H1 (cell line): ENCODE data around the gene C9. TPM values are rescaled to one million over a fixed set of nuclear protein-coding genes. Genes with fewer than 3 reads are reported as not detected.

Source experiments
- CTCF ChIA-PET: fragments of 300-600 bp; sonication (Branson Sonifier 250); formaldehyde crosslinking; loops from one replicate; lab custom pipeline; 2021; ENCODE audit not compliant: partially characterized antibody; lab: Charles Lee
- POLR2A ChIA-PET: fragments of 300-600 bp; sonication (Branson Sonifier 250); formaldehyde crosslinking; loops from one replicate; lab custom pipeline; 2021; ENCODE audit warnings: inconsistent platforms; ENCODE audit not compliant: partially characterized antibody; lab: Charles Lee
- DNase-seq, 2 experiments: peaks; one replicate each; pipeline versions ENCODE4 v3.0.0 to v3.0.0-alpha.2; 2010 to 2022; ENCODE audit warnings: low spot score in 2 of 2, low read depth in 1 of 2, mixed read lengths in 1 of 2
- FAIRE-seq: peaks from 2 replicates; lab custom pipeline; 2011; peaks lifted over from hg19 to GRCh38; lab: Jason Lieb, UNC
- H2AFZ ChIP-seq: 2 replicates; pipeline ENCODE4 v1.8.1; 2012; ENCODE audit warnings: low read length, inconsistent platforms
- H2AK5ac ChIP-seq: 2 replicates; pipeline ENCODE4 v1.6.1; 2013; ENCODE audit warnings: low read depth, low read length
- H2BK120ac ChIP-seq: replicated peaks from 2 replicates; pipeline ENCODE3; 2013; ENCODE audit warnings: low read depth, low read length, inconsistent platforms
- H2BK12ac ChIP-seq: 2 replicates; pipeline ENCODE4 v1.6.1; 2013; ENCODE audit warnings: low read depth, low read length
- H2BK15ac ChIP-seq: 2 replicates; pipeline ENCODE4 v1.6.1; 2013; ENCODE audit warnings: low read length
- H2BK20ac ChIP-seq: 2 replicates; pipeline ENCODE4 v1.6.1; 2013; ENCODE audit warnings: low read length
- H2BK5ac ChIP-seq: 2 replicates; pipeline ENCODE4 v1.6.1; 2013; ENCODE audit warnings: low read depth, low read length
- H3K14ac ChIP-seq: 2 replicates; pipeline ENCODE4 v1.6.1; 2013; ENCODE audit warnings: inconsistent platforms; ENCODE audit not compliant: insufficient read length
- H3K18ac ChIP-seq: 2 replicates; pipeline ENCODE4 v1.6.1; 2013; ENCODE audit warnings: low read length; ENCODE audit errors: extremely low read depth
- H3K23ac ChIP-seq: 2 replicates; pipeline ENCODE4 v1.6.1; 2013; ENCODE audit warnings: inconsistent platforms; ENCODE audit not compliant: insufficient read length
- H3K23me2 ChIP-seq: 2 replicates; pipeline ENCODE4 v1.6.1; 2013; ENCODE audit warnings: low read depth, low read length
- H3K27ac ChIP-seq: 2 replicates; pipeline ENCODE4 v1.6.1; 2011; ENCODE audit warnings: low read depth, low read length, inconsistent platforms
- H3K27me3 ChIP-seq, 4 experiments: replicated peaks in 1 of 4; 1 replicate in 1 of 4; 2 replicates in 3 of 4; pipeline versions ENCODE4 v1.6.1 to v1.8.1; 2011 to 2013; ENCODE audit warnings: low read length in 3 of 4, mild to moderate bottlenecking in 3 of 4, inconsistent platforms in 2 of 4, mixed read lengths in 2 of 4, moderate library complexity in 1 of 4; ENCODE audit not compliant: control insufficient read depth in 3 of 4, insufficient read depth in 3 of 4; ENCODE audit errors: extremely low read depth in 1 of 4
- H3K36me3 ChIP-seq, 4 experiments: 2 replicates each; pipeline versions ENCODE4 v1.6.1 to v1.8.1; 2011 to 2013; ENCODE audit warnings: mild to moderate bottlenecking in 4 of 4, low read length in 3 of 4, moderate library complexity in 2 of 4, control low read depth in 1 of 4, inconsistent platforms in 1 of 4; ENCODE audit not compliant: insufficient read depth in 4 of 4, control insufficient read depth in 2 of 4
- H3K4ac ChIP-seq: replicated peaks from 2 replicates; pipeline ENCODE3; 2013; ENCODE audit warnings: low read length, low read depth, mixed read lengths, inconsistent platforms; ENCODE audit not compliant: insufficient read length
- H3K4me1 ChIP-seq, 4 experiments: replicated peaks in 1 of 4; 1 replicate in 1 of 4; 2 replicates in 3 of 4; pipeline versions ENCODE4 v1.6.1 to v1.8.1; 2011 to 2013; ENCODE audit warnings: low read length in 3 of 4, inconsistent platforms in 2 of 4, mixed read lengths in 1 of 4; ENCODE audit not compliant: insufficient read depth in 4 of 4, control insufficient read depth in 3 of 4
- H3K4me2 ChIP-seq, 2 experiments: 2 replicates each; pipeline versions ENCODE4 v1.6.1 to v1.8.1; 2011 to 2013; ENCODE audit warnings: low read depth in 2 of 2, low read length in 2 of 2, control low read depth in 1 of 2, inconsistent platforms in 1 of 2, mild to moderate bottlenecking in 1 of 2; ENCODE audit not compliant: insufficient read depth in 1 of 2
- H3K4me3 ChIP-seq, 4 experiments: fragments of 200-600, 300-600 bp in 1 of 4; sonication (generic), shearing (Covaris generic), sonication (Bioruptor Twin) in 1 of 4; 2 replicates each; pipeline versions ENCODE4 v1.5.1 to v1.8.1; 2011 to 2016; ENCODE audit warnings: low read length in 4 of 4, low read depth in 3 of 4, control low read depth in 2 of 4, inconsistent platforms in 2 of 4, mild to moderate bottlenecking in 2 of 4, mixed read lengths in 1 of 4, moderate library complexity in 1 of 4; ENCODE audit not compliant: insufficient read depth in 2 of 4; ENCODE audit errors: extremely low read depth in 1 of 4
- H3K56ac ChIP-seq: replicated peaks from 2 replicates; pipeline ENCODE3; 2013; ENCODE audit warnings: low read depth, mild to moderate bottlenecking, mixed read lengths, low read length, inconsistent platforms; ENCODE audit not compliant: insufficient read length
- H3K79me1 ChIP-seq: 2 replicates; pipeline ENCODE4 v1.6.1; 2013; ENCODE audit warnings: low read depth, low read length, control low read depth
- H3K79me2 ChIP-seq, 2 experiments: 2 replicates each; pipeline versions ENCODE4 v1.6.1 to v1.8.1; 2012 to 2013; ENCODE audit warnings: low read length in 2 of 2, mild to moderate bottlenecking in 2 of 2, inconsistent platforms in 1 of 2; ENCODE audit not compliant: insufficient read depth in 2 of 2, control insufficient read depth in 1 of 2
- H3K9ac ChIP-seq, 4 experiments: replicated peaks in 1 of 4; 1 replicate in 1 of 4; 2 replicates in 3 of 4; pipeline versions ENCODE4 v1.6.1 to v1.8.1; 2011 to 2013; ENCODE audit warnings: low read depth in 3 of 4, low read length in 3 of 4, control low read depth in 2 of 4, mild to moderate bottlenecking in 2 of 4, moderate library complexity in 2 of 4, inconsistent platforms in 1 of 4; ENCODE audit errors: extremely low read depth in 1 of 4
- H3K9me3 ChIP-seq, 2 experiments: 2 replicates each; pipeline versions ENCODE4 v1.6.1 to v1.8.1; 2012 to 2013; ENCODE audit warnings: mild to moderate bottlenecking in 2 of 2, moderate library complexity in 2 of 2, control low read depth in 1 of 2, inconsistent platforms in 1 of 2, low read depth in 1 of 2, low read length in 1 of 2, mixed read lengths in 1 of 2; ENCODE audit not compliant: insufficient read depth in 2 of 2
- H4K20me1 ChIP-seq, 2 experiments: replicated peaks in 1 of 2; 2 replicates each; pipeline versions ENCODE3 to v1.8.1; 2011 to 2013; ENCODE audit warnings: inconsistent platforms in 2 of 2, low read length in 2 of 2, mild to moderate bottlenecking in 1 of 2; ENCODE audit not compliant: insufficient read depth in 2 of 2, control insufficient read depth in 1 of 2
- H4K5ac ChIP-seq: 2 replicates; pipeline ENCODE4 v1.6.1; 2013; ENCODE audit warnings: low read length, low read depth, mixed read lengths, inconsistent platforms; ENCODE audit not compliant: insufficient read length
- H4K8ac ChIP-seq: 2 replicates; pipeline ENCODE4 v1.8.0; 2013; ENCODE audit warnings: mild to moderate bottlenecking, moderate library complexity, low read length, inconsistent platforms; ENCODE audit not compliant: insufficient read depth; ENCODE audit errors: extremely low read depth
- H4K91ac ChIP-seq: replicated peaks from 2 replicates; pipeline ENCODE3; 2013; ENCODE audit warnings: low read length, mixed read lengths, inconsistent platforms; ENCODE audit not compliant: insufficient read length
- CBX8 ChIP-seq: fragments of 300-800, 300-1000 bp; sonication (generic); IDR thresholded peaks from 2 replicates; pipeline ENCODE4 v1.7.1; 2016; ENCODE audit warnings: low read depth, low read length, borderline replicate concordance
- CEBPB ChIP-seq: IDR thresholded peaks from 2 replicates; pipeline ENCODE4 v1.6.1; 2012; ENCODE audit warnings: low read depth, low read length
- EP300 ChIP-seq, 2 experiments: IDR thresholded peaks; 1 replicate in 1 of 2; 2 replicates in 1 of 2; pipeline ENCODE4 v1.6.1; 2011 to 2012; ENCODE audit warnings: low read depth in 2 of 2, low read length in 2 of 2, mild to moderate bottlenecking in 2 of 2, borderline replicate concordance in 1 of 2, inconsistent platforms in 1 of 2, moderate library complexity in 1 of 2
- EZH2 ChIP-seq: fragments of 200-600 bp; sonication (generic); IDR thresholded peaks from 2 replicates; pipeline ENCODE4 v1.7.1; 2012; ENCODE audit warnings: low read depth, mild to moderate bottlenecking, moderate library complexity, low read length, inconsistent platforms; ENCODE audit not compliant: severe bottlenecking
- GTF2F1 ChIP-seq: IDR thresholded peaks from 2 replicates; pipeline ENCODE4 v1.6.1; 2012; ENCODE audit warnings: low read depth, low read length, improper control_type of control experiment, borderline replicate concordance
- RBBP5 ChIP-seq: IDR thresholded peaks from 2 replicates; pipeline ENCODE4 v1.7.1; 2012; ENCODE audit warnings: low read depth, mild to moderate bottlenecking, inconsistent platforms, low read length, moderate library complexity, borderline replicate concordance
- RXRA ChIP-seq: IDR thresholded peaks from 2 replicates; pipeline ENCODE4 v1.6.1; 2011; ENCODE audit warnings: low read depth, mild to moderate bottlenecking, low read length, moderate library complexity; ENCODE audit not compliant: insufficient read depth
- SAP30 ChIP-seq: fragments of 300-600 bp; sonication (generic); IDR thresholded peaks from 2 replicates; pipeline ENCODE4 v1.7.1; 2012; ENCODE audit warnings: low read length, moderate library complexity, mild to moderate bottlenecking, inconsistent platforms; ENCODE audit not compliant: insufficient read depth, insufficient replicate concordance
- SIRT6 ChIP-seq: IDR thresholded peaks from one replicate; pipeline ENCODE4 v1.7.1; 2012; ENCODE audit warnings: low read length, inconsistent platforms
- SIX5 ChIP-seq: IDR thresholded peaks from 2 replicates; pipeline ENCODE4 v1.6.1; 2011; ENCODE audit warnings: mild to moderate bottlenecking, low read depth, low read length
- TAF1 ChIP-seq: IDR thresholded peaks from 2 replicates; pipeline ENCODE4 v1.6.1; 2011; ENCODE audit warnings: mild to moderate bottlenecking, low read depth, low read length
- polyA plus RNA-seq, 7 experiments: library from polyadenylated mRNA; depleted of rRNA in 3 of 7; stranded (reverse) in 5 of 7; unstranded in 2 of 7; fragments of >200 nt in 5 of 7; fragments of 200-250 nt in 2 of 7; gene quantifications; 1 replicate in 5 of 7; 2 replicates in 1 of 7; 4 replicates in 1 of 7; pipeline versions ENCODE4 v1.2.1 to v1.2.3, GENCODE V29; 2011 to 2013; ENCODE audit warnings: missing spikeins in 2 of 7, mixed read lengths in 2 of 7
- total RNA-seq: library from RNA; stranded (reverse); fragmentation: NEBNext Ultra II Directional; extraction: Animal tissue kit (Norgen Biotek cat#: 25700); gene quantifications from 2 replicates; pipeline ENCODE4 v1.2.1, GENCODE V29; 2021

Gene C9
- total and polyA plus RNA-seq, 2 of the 8 experiments (the other 6 are each of a cell fraction or from before 2014, with no cell fraction given): not detected

DNA sequence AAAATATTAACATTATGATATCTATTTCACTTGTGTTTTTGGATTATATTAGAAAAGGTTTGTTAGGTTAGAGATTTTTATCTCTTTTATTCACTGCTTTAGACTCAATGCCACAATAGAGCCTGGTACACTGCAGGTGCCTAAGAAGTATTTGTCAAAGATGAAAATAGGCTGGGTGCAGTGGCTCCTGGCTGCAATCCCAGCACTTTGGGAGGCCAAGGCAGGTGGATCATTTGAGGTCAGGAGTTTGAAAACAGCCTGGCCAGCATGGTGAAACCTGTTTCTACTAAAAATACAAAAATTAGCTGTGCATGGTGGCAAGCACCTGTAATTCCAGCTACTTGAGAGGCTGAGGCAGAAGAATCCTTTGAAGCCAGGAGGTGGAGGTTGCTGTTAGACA lies 64.3 kb downstream of the C9 start:
- ChIA-PET POLR2A (no interaction called here), CTCF (no interaction called here)
- no peak for TF ChIP-seq EZH2
- no peak for TF ChIP-seq CBX8
- no peak for TF ChIP-seq EP300 (IDR thresholded peaks at IDR 0.05; ENCODE audit: borderline replicate concordance in 1 of 2, low read depth in 2 of 2, low read length in 2 of 2)
- TF ChIP-seq SIRT6: no peak
- TF ChIP-seq SIX5: no peak
- no peak for TF ChIP-seq SAP30
- TF ChIP-seq CEBPB: no peak
- no peak for TF ChIP-seq TAF1
- TF ChIP-seq RBBP5: no peak
- no peak for TF ChIP-seq RXRA
- no peak for TF ChIP-seq GTF2F1
- no peak overlapping the region for H2BK120ac ChIP-seq
- H4K91ac ChIP-seq: no peak overlapping the region
- peaks cover 0 to 3% of the 10 kb centered on the region in 2 experiments; a peak in 1 of 4 replicates for H3K9me3 ChIP-seq
- no peaks in the 10 kb centered on the region for H3K36me3 ChIP-seq
- H3K23me2 ChIP-seq: no peaks in the 10 kb centered on the region
- no peak overlapping the region for H3K56ac ChIP-seq
- no peak overlapping the region for H2BK20ac ChIP-seq
- H3K27ac ChIP-seq: no peak overlapping the region
- no peak overlapping the region for H4K8ac ChIP-seq
- no peak for FAIRE-seq
- H2BK5ac ChIP-seq: no peak overlapping the region
- no peak overlapping the region for H2AFZ ChIP-seq
- no peak for DNase-seq
- no peaks in the 10 kb centered on the region for H4K20me1 ChIP-seq
- no peak overlapping the region for H3K4me3 ChIP-seq
- H3K79me2 ChIP-seq: no peaks in the 10 kb centered on the region
- no peak overlapping the region for H3K23ac ChIP-seq
- no peak overlapping the region for H2BK12ac ChIP-seq
- no peak overlapping the region for H4K5ac ChIP-seq
- H2AK5ac ChIP-seq: no peak overlapping the region
- no peak overlapping the region for H3K9ac ChIP-seq
- H3K27me3 ChIP-seq: no peaks in the 10 kb centered on the region
- no peaks in the 10 kb centered on the region for H3K79me1 ChIP-seq
- no peak overlapping the region for H3K4me2 ChIP-seq
- no peak overlapping the region for H2BK15ac ChIP-seq
- no peak overlapping the region for H3K18ac ChIP-seq
- no peak overlapping the region for H3K4ac ChIP-seq
- H3K14ac ChIP-seq: no peak overlapping the region
- H3K4me1 ChIP-seq: no peaks in the 10 kb centered on the region
